Cerebellar nuclear complex (tissue), 1 donor: ENCODE results near the gene SSNA1.
A peak's percentile ranks its signal among the peaks of the same experiment; 100 is the strongest.

Experiments
- DNase-seq, 2 experiments: peaks; one replicate each; lab custom pipeline; 2025; lab: John Stamatoyannopoulos, UW

SSNA1 gene

GRCh38 chr9:137152844-137153405, 35.6 kb upstream of the SSNA1 start:
- no peak for DNase-seq

DNA sequence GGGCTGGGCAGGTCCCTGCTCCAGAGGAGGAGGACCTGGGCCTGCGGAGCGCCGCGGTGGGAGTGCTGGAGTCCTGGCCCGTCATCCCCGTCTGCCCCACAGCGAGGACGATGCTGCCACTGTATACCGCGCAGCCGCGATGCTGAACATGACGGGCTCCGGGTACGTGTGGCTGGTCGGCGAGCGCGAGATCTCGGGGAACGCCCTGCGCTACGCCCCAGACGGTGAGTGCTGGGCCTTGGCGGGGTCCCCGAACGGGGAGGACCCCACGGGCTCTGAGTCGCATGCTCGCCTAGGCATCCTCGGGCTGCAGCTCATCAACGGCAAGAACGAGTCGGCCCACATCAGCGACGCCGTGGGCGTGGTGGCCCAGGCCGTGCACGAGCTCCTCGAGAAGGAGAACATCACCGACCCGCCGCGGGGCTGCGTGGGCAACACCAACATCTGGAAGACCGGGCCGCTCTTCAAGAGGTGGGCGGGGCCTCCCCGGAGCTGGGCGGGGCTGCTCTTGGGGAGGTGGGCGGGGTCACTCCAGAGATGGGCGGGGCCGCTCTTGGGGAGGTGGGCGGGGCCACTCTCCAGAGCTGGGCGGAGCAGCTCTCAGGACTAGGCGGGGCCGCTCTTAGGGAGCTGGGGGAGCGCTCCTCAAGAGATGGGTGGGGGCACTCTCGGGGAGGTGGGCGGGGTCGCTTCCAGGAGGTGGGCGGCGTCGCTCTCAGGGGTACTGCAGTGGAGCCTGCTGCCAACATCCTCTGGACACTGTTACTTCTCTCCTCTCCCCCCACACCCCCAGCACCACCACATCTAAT, 31.7 kb upstream of the SSNA1 start:
- no peak for DNase-seq

- peak in 1 of 2 experiments; percentile 79 for DNase-seq
Measured at GRCh38 chr9:137157618-137158415, 30.7 kb upstream of the SSNA1 start.

DNA sequence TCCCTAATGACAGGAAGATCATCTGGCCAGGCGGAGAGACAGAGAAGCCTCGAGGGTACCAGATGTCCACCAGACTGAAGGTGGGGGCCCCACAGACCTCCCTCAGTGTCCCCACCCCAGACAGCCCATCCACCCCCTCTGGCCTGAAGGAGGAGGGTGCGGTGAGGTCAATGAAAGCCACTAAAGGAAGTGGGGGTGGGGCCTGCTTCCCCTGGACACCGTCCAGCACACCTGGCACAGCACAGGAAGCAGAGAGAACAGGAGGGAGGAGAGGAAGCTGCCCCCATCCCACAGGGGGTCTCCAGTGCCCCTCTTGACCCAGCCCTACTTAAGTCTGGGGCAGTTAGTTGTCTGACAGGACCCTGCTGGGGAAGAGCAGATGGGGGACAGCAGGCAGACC, 29.9 kb upstream of the SSNA1 start:
- DNase-seq = no peak

GRCh38 chr9:137159105-137160053, 29.1 kb upstream of the SSNA1 start:
- DNase-seq = no peak

DNA sequence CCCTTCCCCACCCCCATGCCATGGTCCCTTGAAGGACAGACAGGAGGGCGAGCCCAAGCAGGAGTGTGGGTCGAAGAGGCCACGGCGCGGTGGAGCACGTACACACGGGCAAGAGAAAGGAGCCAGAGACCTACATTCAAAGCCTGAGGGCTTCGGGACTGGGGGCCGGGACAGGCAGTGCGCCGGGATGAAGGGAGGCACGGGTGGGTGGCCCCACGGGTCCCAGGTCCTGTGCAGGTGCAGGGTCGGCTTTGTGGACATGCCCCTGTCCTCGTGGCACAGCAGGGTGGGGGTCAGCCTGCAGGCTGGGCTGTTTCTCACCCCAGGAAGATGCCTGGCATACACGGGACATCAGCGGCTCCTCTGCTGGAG, 28.4 kb upstream of the SSNA1 start:
- no peak for DNase-seq

DNA sequence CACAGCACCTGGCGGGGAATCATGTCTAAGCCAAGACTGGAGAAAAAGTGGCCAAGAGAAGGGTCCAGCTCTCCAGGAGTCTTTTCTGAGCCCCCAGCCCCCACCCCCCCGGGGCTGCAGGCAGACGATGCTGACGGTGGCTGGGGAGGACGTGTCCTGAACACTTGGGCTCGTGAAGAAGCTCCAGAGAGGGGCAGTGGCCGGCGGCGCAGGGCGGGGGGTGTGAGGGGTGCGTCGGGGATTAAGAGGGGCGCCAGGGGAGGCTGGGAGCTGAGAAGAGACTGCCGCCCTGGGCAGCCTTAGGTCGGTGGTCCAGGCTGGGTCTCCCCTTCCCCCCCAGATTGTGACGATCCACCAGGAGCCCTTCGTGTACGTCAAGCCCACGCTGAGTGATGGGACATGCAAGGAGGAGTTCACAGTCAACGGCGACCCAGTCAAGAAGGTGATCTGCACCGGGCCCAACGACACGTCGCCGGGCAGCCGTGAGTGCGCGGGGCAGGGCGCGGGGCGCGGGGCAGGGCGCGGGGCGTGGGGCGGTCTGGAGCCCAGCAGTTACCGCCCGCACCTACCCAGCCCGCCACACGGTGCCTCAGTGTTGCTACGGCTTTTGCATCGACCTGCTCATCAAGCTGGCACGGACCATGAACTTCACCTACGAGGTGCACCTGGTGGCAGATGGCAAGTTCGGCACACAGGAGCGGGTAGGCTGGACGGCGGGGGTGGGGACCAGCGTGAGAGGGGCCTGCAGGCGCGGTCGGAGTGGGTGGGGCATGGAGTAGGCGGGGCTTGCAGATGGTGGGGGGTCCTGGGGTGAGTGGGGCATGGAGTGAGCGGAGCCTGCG, 27.5 kb upstream of the SSNA1 start:
- DNase-seq = no peak

DNA sequence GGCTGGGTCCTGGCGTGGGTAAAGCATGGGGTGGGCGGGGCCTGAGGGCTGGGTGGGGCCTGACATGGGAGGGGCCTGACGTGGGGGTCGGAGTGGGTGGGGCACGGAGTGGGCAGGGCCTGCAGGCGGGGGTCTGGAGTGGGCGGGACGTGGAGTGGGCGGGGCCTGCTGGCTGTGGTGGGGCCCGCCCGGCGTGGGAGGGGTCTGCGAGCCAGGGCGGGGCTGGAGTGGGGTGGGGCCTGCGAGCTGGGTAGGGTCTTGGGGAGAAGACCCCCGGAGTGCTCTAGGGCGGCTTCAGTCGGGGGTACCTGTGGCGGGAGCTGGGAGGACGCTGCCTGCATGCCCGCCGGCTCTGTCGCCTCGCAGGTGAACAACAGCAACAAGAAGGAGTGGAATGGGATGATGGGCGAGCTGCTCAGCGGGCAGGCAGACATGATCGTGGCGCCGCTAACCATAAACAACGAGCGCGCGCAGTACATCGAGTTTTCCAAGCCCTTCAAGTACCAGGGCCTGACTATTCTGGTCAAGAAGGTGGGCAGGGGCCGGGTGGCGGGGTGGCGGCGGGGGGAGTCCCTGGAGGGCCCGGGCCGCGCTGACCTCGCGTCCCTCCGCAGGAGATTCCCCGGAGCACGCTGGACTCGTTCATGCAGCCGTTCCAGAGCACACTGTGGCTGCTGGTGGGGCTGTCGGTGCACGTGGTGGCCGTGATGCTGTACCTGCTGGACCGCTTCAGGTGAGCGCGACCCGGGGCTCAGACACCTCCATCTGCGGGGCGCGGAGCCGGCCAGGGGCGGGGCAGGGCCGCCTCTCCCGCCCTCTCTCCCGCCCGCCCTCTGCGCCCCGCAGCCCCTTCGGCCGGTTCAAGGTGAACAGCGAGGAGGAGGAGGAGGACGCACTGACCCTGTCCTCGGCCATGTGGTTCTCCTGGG, 26.7 kb upstream of the SSNA1 start:
- no peak for DNase-seq

GRCh38 chr9:137162505-137163364, 25.7 kb upstream of the SSNA1 start:
- DNase-seq = no peak

DNA sequence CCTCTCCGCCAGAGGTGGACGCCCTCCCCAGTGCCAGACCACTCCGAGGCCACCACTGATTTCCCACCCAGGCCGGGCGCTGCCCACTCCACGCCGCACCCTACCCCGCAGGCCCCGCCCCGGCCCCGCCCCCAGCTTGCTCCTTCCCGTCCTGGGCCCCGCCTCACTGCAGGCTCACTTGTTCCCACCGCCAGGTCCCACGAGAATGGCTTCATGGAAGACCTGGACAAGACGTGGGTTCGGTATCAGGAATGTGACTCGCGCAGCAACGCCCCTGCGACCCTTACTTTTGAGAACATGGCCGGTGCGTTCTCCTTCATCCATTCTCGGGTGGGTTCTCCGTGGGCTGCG, 25.1 kb upstream of the SSNA1 start:
- DNase-seq = no peak

DNA sequence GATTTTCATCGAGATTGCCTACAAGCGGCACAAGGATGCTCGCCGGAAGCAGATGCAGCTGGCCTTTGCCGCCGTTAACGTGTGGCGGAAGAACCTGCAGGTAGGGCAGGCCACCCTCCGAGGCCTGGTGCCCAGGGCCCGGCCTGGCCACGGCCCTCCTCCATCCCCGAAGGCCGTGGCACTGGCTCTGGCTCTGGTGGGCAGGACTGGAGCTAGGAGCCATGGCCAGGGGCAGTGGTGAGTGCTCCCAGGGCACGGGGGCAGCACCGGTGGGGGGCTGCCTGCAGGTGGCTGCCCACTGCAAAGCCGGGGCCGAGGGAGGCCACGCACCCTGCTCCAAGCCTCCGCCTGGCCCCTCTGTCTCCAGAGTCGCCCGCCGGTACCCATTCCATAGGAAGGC, 24.7 kb upstream of the SSNA1 start:
- no peak for DNase-seq

GRCh38 chr9:137164370-137165249, 23.9 kb upstream of the SSNA1 start:
- DNase-seq = no peak

DNA sequence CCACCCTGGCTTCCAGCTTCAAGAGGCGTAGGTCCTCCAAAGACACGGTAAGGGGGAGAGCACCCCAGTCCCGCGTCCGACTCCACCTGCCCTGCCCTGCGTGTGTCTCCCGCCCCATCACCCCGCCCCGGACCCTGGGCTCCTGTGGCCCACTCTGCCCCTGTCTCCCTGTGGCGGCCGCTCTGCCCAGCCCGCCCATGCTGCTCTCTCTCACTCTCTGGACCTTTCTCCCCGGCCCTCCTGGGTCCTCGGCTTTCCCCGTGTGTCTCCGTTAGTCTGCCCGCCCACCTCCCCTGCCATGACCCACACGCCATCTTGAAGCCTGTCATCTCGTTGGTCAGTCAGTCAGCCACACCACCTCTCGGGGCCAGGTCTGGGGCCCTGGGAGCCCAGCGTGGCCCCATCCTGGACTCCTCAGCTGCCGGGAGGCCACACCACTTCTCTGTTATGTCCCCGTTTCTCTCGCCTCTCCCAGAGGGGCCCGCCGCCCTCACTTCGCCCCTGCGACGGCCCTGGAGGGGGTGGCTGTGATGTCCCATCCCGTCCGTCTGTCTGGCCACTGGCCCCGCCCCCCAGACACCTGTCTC, 23.1 kb upstream of the SSNA1 start:
- DNase-seq = no peak

GRCh38 chr9:137166380-137167229, 21.9 kb upstream of the SSNA1 start:
- DNase-seq = peak in 1 of 2 experiments; percentile 22

DNA sequence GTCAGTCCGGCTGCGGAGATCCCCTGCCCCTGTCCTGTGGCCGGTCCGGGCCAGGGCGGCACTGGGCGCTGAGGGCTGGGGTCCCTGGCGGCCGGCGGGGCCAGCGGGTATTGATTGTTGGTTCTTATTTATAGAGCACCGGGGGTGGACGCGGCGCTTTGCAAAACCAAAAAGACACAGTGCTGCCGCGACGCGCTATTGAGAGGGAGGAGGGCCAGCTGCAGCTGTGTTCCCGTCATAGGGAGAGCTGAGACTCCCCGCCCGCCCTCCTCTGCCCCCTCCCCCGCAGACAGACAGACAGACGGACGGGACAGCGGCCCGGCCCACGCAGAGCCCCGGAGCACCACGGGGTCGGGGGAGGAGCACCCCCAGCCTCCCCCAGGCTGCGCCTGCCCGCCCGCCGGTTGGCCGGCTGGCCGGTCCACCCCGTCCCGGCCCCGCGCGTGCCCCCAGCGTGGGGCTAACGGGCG, 21.2 kb upstream of the SSNA1 start:
- DNase-seq = no peak
